Activated T-helper 17 cell treated with anti-CD3 and anti-CD28 coated beads, Interleukin-2, amount 50 U/mL, for 72 hours (primary cell): ENCODE results near the gene LMO3. TPM values are rescaled to one million over a fixed set of nuclear protein-coding genes. Genes with fewer than 3 reads are reported as not detected.

Experiments
- ATAC-seq: fragments of 150-1000 bp; cut with Tn5 transposase; replicated peaks from 2 replicates; pipeline ENCODE4 v1.10.0; 2021; ENCODE audit warnings: mild to moderate bottlenecking, moderate library complexity
- H3K27ac Mint-ChIP-seq: one replicate; pipeline ENCODE4 v1.8.0; 2022; ENCODE audit warnings: mixed read lengths
- H3K27me3 Mint-ChIP-seq: one replicate; pipeline ENCODE4 v1.8.0; 2022; ENCODE audit warnings: mixed read lengths
- H3K36me3 Mint-ChIP-seq: one replicate; pipeline ENCODE4 v1.8.0; 2022; ENCODE audit warnings: low read depth, mild to moderate bottlenecking, mixed read lengths
- H3K4me1 Mint-ChIP-seq: one replicate; pipeline ENCODE4 v1.8.0; 2022; ENCODE audit warnings: mixed read lengths
- H3K4me3 Mint-ChIP-seq: one replicate; pipeline ENCODE4 v1.8.0; 2022; ENCODE audit warnings: mild to moderate bottlenecking, mixed read lengths
- H3K9me3 Mint-ChIP-seq: one replicate; pipeline ENCODE4 v1.8.0; 2022; ENCODE audit warnings: mixed read lengths
- total RNA-seq, 2 donors: library from RNA; stranded (reverse); gene quantifications; one replicate each; pipeline ENCODE4 v1.2.3, GENCODE V29; 2022

Gene LMO3
- total RNA-seq, 2 donors from 2014 or later: not detected

- Mint-ChIP-seq H3K27me3 (peaks cover 34% of the 10 kb centered on the region), H3K36me3 (no peaks in the 10 kb centered on the region), H3K9me3 (peaks cover 4% of the 10 kb centered on the region), H3K4me3 (no peak overlapping the region), H3K27ac (no peak overlapping the region), H3K4me1 (no peaks in the 10 kb centered on the region)
- ATAC-seq: no peak
Measured at GRCh38 chr12:16606201-16606849, 363 bp upstream of the LMO3 start.

- no peak for ATAC-seq
- H3K9me3 Mint-ChIP-seq: peaks cover 4% of the 10 kb centered on the region
Measured at GRCh38 chr12:16605642-16606116, 283 bp downstream of the LMO3 start.

GRCh38 chr12:16604596-16605252 lies 1.2 kb downstream of the LMO3 start:
- Mint-ChIP-seq H3K9me3 (peaks cover 4% of the 10 kb centered on the region), H3K36me3 (no peaks in the 10 kb centered on the region), H3K4me3 (no peak overlapping the region), H3K4me1 (no peaks in the 10 kb centered on the region), H3K27me3 (peaks cover 34% of the 10 kb centered on the region), H3K27ac (no peak overlapping the region)
- no peak for ATAC-seq

More at GRCh38 chr12:16605642-16606116, 283 bp downstream of the LMO3 start:
- Mint-ChIP-seq H3K27ac (no peak overlapping the region), H3K36me3 (no peaks in the 10 kb centered on the region), H3K4me1 (no peaks in the 10 kb centered on the region), H3K27me3 (peaks cover 34% of the 10 kb centered on the region), H3K4me3 (no peak overlapping the region)

GRCh38 chr12:16603916-16604575 lies 1.9 kb downstream of the LMO3 start:
- H3K9me3 Mint-ChIP-seq: peaks cover 4% of the 10 kb centered on the region
- no peak overlapping the region for H3K4me3 Mint-ChIP-seq
- no peaks in the 10 kb centered on the region for H3K4me1 Mint-ChIP-seq
- ATAC-seq: no peak
- no peak overlapping the region for H3K27ac Mint-ChIP-seq
- H3K36me3 Mint-ChIP-seq: no peaks in the 10 kb centered on the region
- peaks cover 30% of the 10 kb centered on the region for H3K27me3 Mint-ChIP-seq

DNA sequence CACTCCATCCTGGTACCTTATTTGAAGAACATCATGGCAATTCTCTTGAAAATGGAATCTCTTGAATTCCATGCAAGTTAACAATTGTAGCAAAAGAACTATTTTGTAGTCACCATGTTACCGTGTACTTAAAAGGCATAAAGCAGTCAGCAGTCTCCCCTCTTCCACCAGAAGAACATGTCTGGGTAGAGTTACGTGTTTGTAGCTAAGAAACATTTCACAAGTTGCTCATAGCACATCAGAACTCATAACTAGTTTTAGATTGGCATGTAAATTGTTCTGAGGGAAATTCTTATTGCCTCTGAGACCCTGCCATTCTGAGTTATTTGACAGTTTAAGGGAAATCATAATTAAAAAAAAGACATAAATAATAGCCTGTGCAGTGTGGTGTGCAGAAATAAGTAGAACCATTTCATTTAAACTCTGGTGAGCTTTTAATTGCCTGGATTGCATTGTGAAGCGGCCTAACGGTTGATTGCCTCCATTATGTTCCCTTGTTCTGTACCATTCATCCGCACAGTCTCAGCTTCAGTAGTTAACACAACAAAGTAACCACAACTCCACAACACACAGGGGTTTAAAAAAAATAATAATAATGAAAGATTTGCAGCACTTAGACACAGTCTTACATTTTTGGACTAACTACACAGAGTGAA lies 2.6 kb downstream of the LMO3 start:
- Mint-ChIP-seq H3K36me3 (no peaks in the 10 kb centered on the region), H3K4me3 (no peak overlapping the region), H3K9me3 (peaks cover 8% of the 10 kb centered on the region), H3K27ac (no peak overlapping the region), H3K4me1 (no peaks in the 10 kb centered on the region), H3K27me3 (peaks cover 30% of the 10 kb centered on the region)
- no peak for ATAC-seq

GRCh38 chr12:16602412-16602811 lies 3.5 kb downstream of the LMO3 start:
- Mint-ChIP-seq H3K27ac (no peak overlapping the region), H3K4me1 (no peaks in the 10 kb centered on the region), H3K36me3 (no peaks in the 10 kb centered on the region), H3K9me3 (peaks cover 8% of the 10 kb centered on the region), H3K4me3 (no peak overlapping the region), H3K27me3 (peaks cover 24% of the 10 kb centered on the region)
- no peak for ATAC-seq

DNA sequence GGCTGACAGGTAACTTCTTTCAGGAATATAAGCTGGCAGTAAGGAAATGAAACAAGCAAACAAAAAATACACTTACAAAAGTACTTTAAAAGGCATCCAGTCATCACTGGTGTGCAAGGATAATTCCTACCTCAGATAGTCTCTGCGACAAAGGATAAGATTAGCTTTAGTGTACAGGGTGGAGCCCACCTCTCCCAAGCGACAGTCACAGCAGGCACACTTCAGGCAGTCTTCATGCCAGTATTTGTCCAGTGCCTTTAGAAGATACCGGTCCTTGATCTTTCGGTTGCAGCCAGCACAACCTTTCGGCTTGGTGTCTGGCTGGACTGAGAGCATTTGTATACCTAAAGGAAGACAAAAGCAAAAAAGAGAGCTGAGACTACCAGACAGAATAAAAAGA lies 5.4 kb downstream of the LMO3 start:
- Mint-ChIP-seq H3K9me3 (peaks cover 7% of the 10 kb centered on the region), H3K4me1 (no peaks in the 10 kb centered on the region), H3K4me3 (no peak overlapping the region), H3K27ac (no peak overlapping the region), H3K36me3 (no peaks in the 10 kb centered on the region), H3K27me3 (peaks cover 7% of the 10 kb centered on the region)
- ATAC-seq: no peak

DNA sequence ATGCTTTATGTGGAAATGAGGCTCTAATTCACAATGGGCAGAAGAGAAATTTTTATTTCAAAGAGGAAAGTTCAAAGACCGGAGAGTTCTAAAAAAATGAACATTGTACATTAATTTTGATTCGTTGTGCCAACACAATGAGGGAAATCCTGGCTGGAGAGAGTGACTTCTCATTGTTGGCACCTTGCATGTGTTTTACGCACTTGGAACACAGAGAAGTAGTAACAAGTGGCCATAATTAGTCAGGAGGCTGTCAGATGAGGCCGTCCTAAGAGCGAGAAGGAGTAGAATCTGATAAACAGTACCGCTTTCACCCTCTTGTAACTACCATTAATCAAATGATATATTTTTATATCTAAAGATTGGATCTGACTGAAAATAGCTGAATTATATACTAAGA lies 6.9 kb downstream of the LMO3 start:
- H3K36me3 Mint-ChIP-seq: no peaks in the 10 kb centered on the region
- no peak overlapping the region for H3K27ac Mint-ChIP-seq
- ATAC-seq: no peak
- peaks cover 3% of the 10 kb centered on the region for H3K27me3 Mint-ChIP-seq
- no peak overlapping the region for H3K4me3 Mint-ChIP-seq
- H3K9me3 Mint-ChIP-seq: peaks cover 7% of the 10 kb centered on the region
- H3K4me1 Mint-ChIP-seq: no peaks in the 10 kb centered on the region

- Mint-ChIP-seq H3K36me3 (no peaks in the 10 kb centered on the region), H3K27me3 (no peaks in the 10 kb centered on the region), H3K4me3 (no peak overlapping the region), H3K4me1 (no peaks in the 10 kb centered on the region), H3K9me3 (peaks cover 7% of the 10 kb centered on the region), H3K27ac (no peak overlapping the region)
- no peak for ATAC-seq
Measured at GRCh38 chr12:16594797-16595196, 11.2 kb downstream of the LMO3 start.

GRCh38 chr12:16593546-16593945 lies 12.4 kb downstream of the LMO3 start:
- no peaks in the 10 kb centered on the region for H3K27me3 Mint-ChIP-seq
- no peaks in the 10 kb centered on the region for H3K4me1 Mint-ChIP-seq
- no peak overlapping the region for H3K27ac Mint-ChIP-seq
- no peak for ATAC-seq
- no peak overlapping the region for H3K4me3 Mint-ChIP-seq
- peaks cover 3% of the 10 kb centered on the region for H3K9me3 Mint-ChIP-seq
- H3K36me3 Mint-ChIP-seq: no peaks in the 10 kb centered on the region

- Mint-ChIP-seq H3K9me3 (no peaks in the 10 kb centered on the region), H3K4me1 (no peaks in the 10 kb centered on the region), H3K4me3 (no peak overlapping the region), H3K36me3 (no peaks in the 10 kb centered on the region), H3K27me3 (no peaks in the 10 kb centered on the region), H3K27ac (no peak overlapping the region)
- ATAC-seq: no peak
Measured at GRCh38 chr12:16590645-16591044, 15.3 kb downstream of the LMO3 start.

DNA sequence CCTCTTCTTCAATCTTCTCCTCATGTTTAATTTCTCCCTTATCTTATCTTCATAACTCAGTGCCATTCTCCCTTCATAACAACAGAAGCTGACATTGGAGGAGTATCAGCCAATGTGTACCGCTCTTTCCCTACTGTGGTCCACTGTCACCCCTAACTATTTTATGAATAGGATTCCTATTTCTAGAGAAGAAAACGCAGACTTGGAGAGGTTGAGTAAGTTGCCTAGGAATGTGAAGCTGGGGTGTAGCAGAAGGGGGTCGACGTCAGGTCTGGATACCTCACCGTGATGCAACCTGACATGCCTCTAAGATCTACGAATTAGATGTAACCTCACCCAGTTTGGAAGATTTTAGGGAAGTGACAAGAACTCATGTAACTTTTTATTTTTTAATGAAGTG lies 17.1 kb downstream of the LMO3 start:
- Mint-ChIP-seq H3K9me3 (peaks cover 4% of the 10 kb centered on the region), H3K4me1 (no peaks in the 10 kb centered on the region), H3K36me3 (no peaks in the 10 kb centered on the region), H3K4me3 (no peak overlapping the region), H3K27me3 (no peaks in the 10 kb centered on the region), H3K27ac (no peak overlapping the region)
- ATAC-seq: no peak

DNA sequence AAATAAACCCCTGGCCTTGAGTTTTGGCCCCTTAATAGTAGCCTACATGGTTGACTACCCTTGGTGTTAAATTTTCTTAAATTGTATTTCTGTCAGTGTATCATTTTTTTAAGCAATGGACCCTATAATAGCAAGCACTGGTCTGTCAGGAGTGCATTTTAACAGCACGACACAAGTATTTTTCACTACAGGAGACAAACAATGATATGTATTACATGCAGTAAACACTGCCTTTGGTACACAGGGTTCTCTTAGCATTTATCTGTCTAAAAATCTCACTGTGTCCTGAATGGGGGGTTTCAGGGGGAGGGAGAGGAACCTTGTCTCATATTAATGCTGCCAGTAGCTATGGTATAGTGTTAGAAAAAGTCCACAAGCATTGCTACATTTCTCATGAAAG lies 18.4 kb downstream of the LMO3 start:
- no peaks in the 10 kb centered on the region for H3K4me1 Mint-ChIP-seq
- H3K27ac Mint-ChIP-seq: no peak overlapping the region
- no peaks in the 10 kb centered on the region for H3K36me3 Mint-ChIP-seq
- H3K9me3 Mint-ChIP-seq: peaks cover 13% of the 10 kb centered on the region
- no peak overlapping the region for H3K4me3 Mint-ChIP-seq
- no peak for ATAC-seq
- no peaks in the 10 kb centered on the region for H3K27me3 Mint-ChIP-seq

DNA sequence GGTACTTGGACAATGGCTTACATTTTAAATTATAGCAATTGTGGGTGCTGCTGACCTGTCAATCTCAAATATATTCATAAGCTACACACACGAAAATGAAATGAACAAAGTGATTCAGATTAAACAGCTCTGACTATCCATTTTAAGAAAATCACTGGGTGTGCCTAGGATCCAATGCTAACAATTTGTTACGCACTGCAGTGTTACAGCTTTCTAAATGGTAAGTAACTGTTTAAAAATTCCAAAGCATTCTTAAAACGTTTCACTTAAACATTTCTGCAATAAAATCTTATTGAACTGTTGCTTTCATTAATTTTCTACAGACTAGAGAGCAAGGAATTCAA lies 18.9 kb downstream of the LMO3 start:
- H3K27me3 Mint-ChIP-seq: no peaks in the 10 kb centered on the region
- no peak for ATAC-seq
- H3K9me3 Mint-ChIP-seq: peaks cover 17% of the 10 kb centered on the region
- H3K4me3 Mint-ChIP-seq: no peak overlapping the region
- H3K27ac Mint-ChIP-seq: no peak overlapping the region
- no peaks in the 10 kb centered on the region for H3K36me3 Mint-ChIP-seq
- no peaks in the 10 kb centered on the region for H3K4me1 Mint-ChIP-seq
